ENCODE results near the gene PLA2G5. TPM values are rescaled to one million over a fixed set of nuclear protein-coding genes. Genes with fewer than 3 reads are reported as not detected.

Gene PLA2G5
- polyA plus RNA-seq, 4 donors, result not detected

GRCh38 chr1:20141001-20141400 lies 71.0 kb downstream of the PLA2G5 start:
- no peak for DNase-seq (ENCODE audit: low read depth in 4 of 4, low spot score in 3 of 4)

GRCh38 chr1:20141466-20141865 lies 71.5 kb downstream of the PLA2G5 start:
- DNase-seq (ENCODE audit: low read depth in 4 of 4, low spot score in 3 of 4), result no peak

Other genes starting within 250 kb of the PLA2G5 start
- 10 to 100 TPM; 16.3 to 22.3 (median 18.1) TPM for gene OTUD3, start 187.8 kb upstream of the PLA2G5 start, polyA plus RNA-seq (ENCODE audit: insufficient read length in 4 of 4)
- not detected for gene PLA2G2E, start 146.6 kb upstream of the PLA2G5 start, polyA plus RNA-seq (ENCODE audit: insufficient read length in 4 of 4)
- gene PLA2G2A, start 90.6 kb upstream of the PLA2G5 start, polyA plus RNA-seq (ENCODE audit: insufficient read length in 4 of 4), result under 1 TPM in 1 of 4 donors, not detected in 3; 0.27 TPM
- gene PLA2G2D, start 49.3 kb downstream of the PLA2G5 start, polyA plus RNA-seq (ENCODE audit: insufficient read length in 4 of 4), result under 1 TPM in 1 of 4 donors, not detected in 3; 0.06 TPM
- gene PLA2G2F, start 69.1 kb downstream of the PLA2G5 start, polyA plus RNA-seq (ENCODE audit: insufficient read length in 4 of 4), result 1 to 10 TPM in 1 of 4 donors, under 1 TPM in 2, not detected in 1; 0.08 to 1.1 (median 0.80) TPM
- 1 to 10 TPM; 6.0 to 6.4 (median 6.3) TPM for gene UBXN10, start 115.9 kb downstream of the PLA2G5 start, polyA plus RNA-seq (ENCODE audit: insufficient read length in 4 of 4)
- gene PLA2G2C, start 116.3 kb downstream of the PLA2G5 start, polyA plus RNA-seq (ENCODE audit: insufficient read length in 4 of 4), result under 1 TPM in 3 of 4 donors, not detected in 1; 0.04 to 0.30 (median 0.09) TPM
- 1 to 10 TPM in 3 of 4 donors, under 1 TPM in 1; 0.91 to 1.6 (median 1.3) TPM for gene VWA5B1, start 220.7 kb downstream of the PLA2G5 start, polyA plus RNA-seq (ENCODE audit: insufficient read length in 4 of 4)